NCI-H1436 treated with DMSO at 0.1 percent for 48 hours (cell line): ENCODE measurements around the gene MEIOB.
"Not testable (repeated sequence)": the region's sequence is repeated elsewhere in the genome, so short reads cannot be mapped to it uniquely, and the experiment has no call there.

ENCODE experiments used
- DNase-seq: peaks from one replicate; lab custom pipeline; 2025; lab: John Stamatoyannopoulos, UW

MEIOB gene

GRCh38 chr16:1906846-1907165 is 34.8 kb upstream of the MEIOB start:
- DNase-seq, result no peak

DNA sequence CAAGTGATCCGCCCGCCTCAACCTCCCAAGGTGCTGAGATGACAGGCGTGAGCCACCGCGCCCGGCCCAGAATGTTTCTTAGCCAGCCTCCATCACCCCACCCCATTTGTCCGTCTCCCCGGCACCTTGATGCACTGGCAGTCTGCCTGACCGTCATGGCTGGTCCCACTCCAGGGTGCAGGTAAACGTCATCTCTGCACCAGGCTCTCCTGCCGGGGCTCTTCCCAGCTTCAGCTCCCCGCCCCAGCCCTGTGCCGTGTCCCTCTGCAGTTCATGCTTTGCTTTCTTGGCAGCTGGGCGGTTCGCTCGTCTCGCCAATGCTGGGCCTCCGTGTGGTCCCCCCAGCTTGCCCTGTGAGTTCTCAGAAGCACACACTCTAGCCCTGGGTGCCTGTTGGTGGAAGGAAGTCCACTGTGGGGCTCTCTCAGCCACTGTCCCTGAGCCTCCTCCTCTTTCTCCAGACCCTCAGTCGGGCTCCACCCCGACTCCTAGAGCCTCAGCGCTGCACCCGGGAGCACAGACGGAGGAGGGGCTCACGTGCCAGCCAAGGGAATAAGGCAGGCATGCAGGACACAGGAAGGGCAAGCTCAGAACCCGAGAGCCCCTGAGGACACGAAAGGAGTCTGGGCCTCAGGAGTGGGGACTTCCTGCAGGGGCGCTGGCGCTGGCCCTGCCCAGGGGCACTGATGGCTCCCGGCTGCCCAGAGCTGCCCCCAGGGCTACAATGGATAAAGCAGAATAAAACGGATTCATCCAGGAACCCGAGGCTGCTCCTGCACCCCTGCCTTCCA is 34.3 kb upstream of the MEIOB start:
- no peak for DNase-seq

DNA sequence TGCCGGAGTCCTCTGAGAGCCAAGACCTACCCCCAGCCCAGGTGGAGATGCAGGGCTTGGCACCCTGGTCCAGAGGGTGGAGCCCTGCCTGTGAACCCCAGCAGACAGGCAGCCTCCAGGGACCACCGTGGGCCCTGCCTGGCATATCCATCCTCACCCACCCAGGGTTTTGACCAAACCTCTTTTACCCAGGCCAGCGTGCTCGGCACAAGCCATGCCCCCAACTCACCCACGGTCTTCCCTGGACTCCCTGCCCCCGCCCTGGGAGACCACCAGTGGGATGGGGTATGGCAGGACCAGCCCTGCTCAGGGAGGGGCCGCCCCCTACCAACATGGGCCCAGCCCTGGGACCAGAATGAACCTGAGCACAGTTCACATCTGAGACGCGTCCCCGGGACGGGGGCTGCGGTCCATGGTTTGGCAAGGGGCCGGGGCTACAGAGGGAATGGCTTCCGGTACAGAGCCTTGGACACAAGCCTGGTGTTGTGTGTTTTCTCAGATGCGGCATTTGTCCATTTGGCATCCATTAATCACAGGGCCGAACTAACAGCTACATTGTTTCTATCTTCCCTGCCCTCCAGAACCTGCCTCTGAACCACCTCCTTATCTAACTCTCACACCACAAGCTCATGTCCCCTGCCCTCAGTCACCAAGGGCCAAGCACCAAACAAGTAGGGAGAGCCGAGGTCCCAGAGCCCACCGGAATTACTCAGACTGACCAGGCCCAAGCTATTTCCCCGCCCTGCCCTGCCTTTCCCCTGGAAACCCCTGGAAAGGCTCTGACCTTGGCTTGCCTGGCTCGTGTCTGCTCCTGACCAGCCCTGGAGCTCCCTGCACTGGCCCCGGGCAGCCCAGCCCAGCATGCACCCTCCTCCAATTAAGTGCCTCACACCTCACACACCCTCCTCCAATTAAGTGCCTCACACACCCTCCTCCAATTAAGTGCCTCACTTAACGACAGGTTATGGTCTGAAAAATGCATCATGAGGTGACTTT is 32.2 kb upstream of the MEIOB start:
- no peak for DNase-seq

DNA sequence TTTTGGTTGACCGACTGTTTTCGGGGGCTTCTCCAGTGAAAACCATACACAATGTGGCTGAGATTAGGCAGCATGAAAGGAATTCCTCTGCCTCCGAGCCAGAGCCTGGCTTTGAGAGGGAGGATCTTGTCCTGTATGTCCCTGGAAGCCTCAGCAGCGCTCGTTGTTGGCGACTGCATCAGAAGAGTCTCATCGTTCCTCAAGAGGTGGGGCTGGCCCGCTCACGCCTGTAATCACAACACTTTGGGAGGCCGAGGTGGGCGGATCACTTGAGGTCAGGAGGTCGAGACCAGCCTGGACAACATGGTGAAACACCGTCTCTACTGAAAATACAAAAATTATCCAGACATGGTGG is 31.2 kb upstream of the MEIOB start:
- DNase-seq, result no peak

DNA sequence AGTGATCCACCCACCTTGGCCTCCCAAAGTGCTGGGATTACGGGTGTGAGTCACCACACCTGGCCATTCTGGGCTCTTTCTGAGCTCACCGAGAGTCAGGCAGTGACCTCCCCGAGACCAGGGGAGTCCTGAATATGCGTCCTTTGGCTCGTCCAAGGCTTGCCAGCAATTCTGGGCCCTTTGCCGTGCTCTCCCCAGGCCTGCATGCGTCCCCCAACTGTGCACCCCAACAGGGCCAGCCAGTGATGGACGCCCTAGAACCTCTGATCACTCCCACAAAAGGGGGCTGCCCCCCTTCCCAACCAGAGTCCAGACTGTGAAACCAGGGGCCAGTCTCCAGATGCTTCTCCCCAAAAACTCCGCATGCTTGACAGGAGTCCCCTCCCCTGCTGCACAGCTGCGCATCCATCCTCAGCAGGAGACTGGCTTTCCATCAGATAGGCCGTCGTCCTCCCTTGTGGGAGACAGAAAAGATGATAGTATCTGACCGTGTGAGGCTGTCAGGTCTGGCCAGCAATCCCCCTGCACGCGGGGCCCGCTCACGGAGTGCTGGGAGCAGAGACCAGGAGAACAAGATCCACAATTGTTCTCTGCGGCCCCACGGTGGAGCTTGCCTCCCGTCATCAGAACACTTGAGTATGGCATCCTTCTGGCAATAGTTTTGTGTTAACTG is 30.7 kb upstream of the MEIOB start:
- DNase-seq, result no peak

DNA sequence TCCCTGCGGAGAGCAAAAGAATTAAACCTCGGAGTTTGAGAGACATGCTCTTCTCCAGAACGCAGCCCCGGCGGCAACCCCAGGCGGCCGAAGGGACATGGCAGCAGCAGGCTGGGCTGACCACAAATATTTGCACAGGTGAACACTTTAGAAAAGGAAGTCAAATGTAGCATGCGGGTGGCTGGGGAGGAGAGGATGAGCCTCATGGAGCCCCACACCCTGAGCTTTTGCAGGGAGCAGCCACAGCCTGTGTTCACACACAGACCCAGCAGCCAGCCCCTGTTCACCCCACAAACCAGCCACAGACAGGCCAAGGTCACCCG is 28.4 kb upstream of the MEIOB start:
- no peak for DNase-seq

DNA sequence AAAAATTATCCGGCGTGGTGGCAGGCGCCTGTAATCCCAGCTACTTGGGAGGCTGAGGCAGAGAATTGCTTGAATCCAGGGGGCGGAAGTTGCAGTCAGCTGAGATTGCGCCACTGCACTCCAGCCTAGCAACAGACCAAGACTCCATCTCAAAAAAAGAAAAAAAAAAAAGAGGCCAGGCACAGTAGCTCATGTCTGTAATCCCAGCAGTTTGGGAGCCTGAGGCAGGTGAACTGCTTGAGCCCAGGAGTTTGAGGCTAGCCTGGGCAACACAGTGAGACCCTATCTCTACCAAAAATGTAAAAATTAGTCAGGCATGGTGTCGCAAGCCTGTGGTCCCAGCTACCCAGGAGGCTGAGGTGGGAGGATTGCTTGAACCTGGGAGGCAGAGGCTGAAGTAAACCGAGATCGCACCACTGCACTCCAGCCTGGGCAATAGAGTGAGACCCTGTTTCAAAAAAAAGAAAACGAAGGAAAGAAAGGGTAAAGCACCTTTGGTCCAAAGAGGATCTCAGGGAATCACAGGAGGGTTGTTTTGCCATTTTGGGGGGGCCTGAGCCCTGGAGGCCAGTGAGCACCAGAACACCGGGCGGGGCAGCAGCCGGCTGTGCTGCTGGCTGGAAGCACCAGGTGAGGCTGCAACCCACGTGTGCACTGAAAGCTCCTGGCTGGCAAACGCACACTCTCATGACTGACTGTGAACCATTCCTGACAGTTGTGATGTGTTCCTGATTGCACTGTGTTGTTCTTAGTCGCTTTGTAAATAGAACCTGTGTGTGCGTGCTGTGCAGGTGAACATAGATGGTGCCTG is 27.9 kb upstream of the MEIOB start:
- DNase-seq, result no peak

DNA sequence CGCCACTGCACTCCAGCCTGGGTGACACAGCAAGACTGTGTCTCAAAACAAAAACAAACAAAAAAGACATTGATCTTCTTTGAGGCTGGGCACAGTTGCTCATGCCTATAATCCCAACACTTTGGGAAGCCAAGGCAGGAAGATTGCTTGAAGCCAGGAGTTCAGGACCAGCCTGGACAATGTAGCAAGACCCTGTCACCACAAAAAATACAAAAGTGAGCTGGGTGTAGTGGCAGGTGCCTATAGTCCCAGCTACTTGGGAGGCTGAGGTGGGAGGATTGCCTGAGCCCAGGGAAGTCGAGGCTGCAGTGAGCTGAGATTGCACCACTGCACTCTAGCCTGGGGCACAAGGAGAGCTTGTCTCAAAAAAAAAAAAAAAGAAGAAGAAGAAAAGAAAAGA is 25.7 kb upstream of the MEIOB start:
- not testable (repeated sequence) for DNase-seq

DNA sequence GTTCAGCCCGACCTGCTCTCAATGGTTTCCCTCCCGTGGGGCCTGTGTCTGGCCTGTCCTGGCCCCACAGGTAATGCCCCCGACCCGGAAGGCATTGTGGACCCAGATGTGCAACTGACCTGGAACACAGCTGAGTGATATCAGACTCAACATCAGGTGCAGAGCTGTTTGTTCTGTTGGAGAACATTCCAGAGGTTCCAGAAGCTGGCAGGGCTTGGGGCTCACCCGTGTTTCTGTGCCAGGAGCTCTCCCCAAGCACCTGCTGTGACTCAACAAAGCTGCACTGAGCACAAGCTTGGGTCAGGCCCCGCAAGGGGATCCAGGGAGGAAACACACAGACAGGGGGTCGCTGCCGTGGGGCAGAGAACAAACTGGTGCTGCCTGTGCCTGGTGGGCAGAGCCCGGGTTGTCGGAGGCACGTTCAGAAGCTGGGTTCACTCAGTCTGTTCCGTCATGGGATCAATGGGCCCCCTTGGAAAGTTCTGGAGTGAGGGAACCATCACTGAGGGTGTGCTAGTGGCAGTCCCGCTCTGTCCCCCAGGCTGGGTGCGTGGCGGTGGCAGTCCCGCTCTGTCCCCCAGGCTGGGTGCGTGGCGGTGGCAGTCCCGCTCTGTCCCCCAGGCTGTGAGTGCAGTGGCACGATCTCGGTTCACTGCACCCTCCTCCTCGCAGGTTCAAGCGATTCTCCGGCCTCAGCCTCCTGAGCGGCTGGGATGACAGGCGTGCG is 24.1 kb upstream of the MEIOB start:
- no peak for DNase-seq

DNA sequence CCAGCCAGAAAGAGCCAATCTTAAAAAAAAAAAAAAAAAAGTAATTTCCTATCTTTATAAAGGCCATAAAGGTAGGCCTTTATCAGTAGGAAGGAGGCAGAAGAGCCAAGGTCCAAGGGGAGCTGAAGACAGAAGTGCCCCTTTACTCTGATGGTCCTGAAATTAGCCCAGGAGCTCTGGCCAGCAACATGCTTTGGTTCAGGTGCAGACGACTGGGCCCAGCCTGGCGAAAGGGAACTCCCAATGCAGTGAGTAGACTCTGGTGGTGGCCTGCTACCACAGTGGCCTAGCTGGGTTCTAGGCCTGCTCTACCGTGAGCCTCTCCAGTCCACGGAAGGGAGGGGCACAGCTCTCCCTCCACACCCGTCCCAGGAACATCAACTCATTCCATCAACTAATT is 23.1 kb upstream of the MEIOB start:
- no peak for DNase-seq

- DNase-seq, result peak; percentile 50
Measured at GRCh38 chr16:1890708-1891050, 18.7 kb upstream of the MEIOB start.

DNA sequence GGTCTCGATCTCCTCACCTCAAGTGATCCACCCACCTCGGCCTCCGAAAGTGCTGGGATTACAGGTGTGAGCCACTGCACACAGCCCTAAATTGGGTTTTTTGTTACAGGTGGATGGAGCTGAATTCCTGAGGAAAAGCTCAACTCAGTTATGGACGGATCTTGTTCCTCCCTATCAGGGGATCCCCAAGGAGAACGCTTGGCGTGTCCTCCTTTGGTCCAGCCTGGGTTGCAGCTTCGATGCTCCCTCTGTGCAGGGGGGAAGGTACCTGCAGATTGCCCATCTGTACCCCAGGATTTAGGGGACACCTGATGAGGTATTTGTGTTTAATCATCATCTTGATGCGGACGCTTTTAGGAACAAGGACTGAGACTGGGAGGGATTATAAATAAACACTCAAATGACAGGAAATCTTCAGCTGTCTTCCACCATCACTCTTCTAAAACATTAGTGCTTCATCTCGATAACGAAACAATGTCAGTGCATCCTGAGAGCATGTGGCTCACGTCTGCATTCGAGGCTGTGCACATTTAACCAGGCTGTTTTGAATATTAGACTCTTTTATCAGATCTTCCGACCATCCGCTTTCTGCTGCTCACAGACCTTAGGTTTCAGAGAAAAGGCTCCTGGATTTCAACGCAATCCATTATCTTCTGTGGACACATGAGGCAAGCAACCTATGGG is 18.2 kb upstream of the MEIOB start:
- DNase-seq, result no peak

DNA sequence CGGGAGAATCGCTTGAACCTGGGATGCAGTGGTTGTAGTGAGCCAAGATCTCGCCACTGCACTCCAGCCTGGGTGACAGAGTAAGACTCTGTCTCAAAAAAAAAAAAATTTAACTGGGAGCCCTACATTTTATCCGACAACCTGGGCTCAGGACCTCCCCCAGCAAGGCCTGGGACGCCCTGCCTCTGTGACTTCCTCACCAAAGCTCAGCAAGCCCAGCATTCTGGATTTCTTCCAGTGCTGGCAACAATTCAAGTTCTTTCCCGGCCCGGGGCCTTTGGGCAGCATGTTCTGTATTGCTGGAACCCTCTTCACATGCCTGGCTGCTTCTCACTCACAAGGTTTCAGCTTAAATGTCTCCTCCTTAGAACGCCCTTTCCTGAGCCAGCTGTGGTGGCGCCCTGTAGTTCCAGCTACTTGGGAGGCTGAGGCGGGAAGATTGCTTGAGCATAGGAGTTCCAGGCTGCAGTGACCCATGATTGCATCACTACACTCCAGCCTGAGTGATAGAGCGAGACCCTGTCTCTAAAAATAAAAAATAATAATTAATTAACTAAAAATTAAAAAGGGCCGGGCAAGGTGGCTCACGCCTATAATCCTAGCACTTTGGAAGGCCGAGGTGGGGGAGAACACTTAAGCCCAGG is 15.9 kb upstream of the MEIOB start:
- DNase-seq, result no peak

DNA sequence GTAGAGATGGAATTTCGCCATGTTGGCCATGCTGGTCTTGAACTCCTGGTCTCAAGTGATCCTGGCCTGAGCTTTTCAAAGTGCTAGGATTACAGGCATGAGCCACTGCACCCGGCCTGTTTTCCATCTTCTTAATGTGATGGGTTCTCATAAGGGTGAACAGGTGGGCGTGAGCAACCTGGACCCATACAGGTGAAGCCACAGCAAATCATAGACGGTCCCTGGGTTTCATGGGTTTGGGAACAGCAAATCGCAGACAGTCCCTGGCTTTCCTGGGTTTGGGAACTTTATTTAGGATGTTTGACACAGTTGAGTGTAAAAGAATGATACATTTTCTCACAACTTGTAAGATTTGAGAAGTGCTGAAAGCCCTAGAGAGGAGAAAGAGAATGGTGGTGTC is 12.9 kb upstream of the MEIOB start:
- DNase-seq, result no peak

- no peak for DNase-seq
Measured at GRCh38 chr16:1884155-1884760, 12.3 kb upstream of the MEIOB start.

GRCh38 chr16:1881172-1881571 is 9.2 kb upstream of the MEIOB start:
- not testable (repeated sequence) for DNase-seq

DNA sequence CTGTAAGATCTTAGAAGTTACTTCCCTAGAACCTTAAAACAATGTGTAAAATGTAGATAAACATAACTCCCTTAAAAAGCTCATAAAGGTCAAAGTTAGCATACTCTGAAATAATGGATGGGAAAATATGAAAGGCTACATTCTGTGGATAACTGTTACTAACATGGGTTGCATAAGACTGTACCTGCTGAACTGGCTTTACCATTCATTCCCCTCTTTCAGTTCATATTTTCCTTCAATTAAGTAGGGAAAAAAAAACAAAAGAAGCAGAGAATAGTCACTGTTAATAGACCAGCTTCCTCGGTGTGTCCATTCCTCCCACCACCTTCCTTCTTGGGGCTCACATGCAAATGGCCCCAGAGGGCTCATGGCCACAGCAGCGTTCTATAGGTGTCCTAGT is 7.5 kb upstream of the MEIOB start:
- no peak for DNase-seq

DNA sequence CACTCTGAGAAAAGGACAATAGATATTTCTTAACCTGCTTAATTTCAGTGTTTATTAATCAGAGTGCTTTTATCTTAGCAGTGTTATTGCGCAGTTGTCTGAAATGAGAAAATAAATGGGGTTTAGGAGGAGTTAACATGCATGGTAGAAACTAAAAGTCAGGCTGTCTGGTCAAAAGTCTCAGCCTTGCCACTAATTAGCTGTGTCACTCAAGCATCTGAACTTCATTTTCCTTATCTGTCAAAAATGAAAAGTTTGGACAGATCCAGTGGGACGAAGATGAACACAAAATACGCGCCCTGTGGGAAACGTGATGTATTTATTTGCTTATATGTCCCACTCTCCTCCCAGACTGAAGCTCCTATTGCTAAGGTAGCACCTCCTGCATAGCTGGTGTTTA is 6.3 kb upstream of the MEIOB start:
- no peak for DNase-seq

- DNase-seq, result no peak
Measured at GRCh38 chr16:1877804-1878203, 5.8 kb upstream of the MEIOB start.

- DNase-seq, result no peak
Measured at GRCh38 chr16:1877089-1877488, 5.1 kb upstream of the MEIOB start.
